WTC11 (cell line): ENCODE data around the gene CPAMD8. TPM values are rescaled to one million over a fixed set of nuclear protein-coding genes. Genes with fewer than 3 reads are reported as not detected.

Experiments used
- ATAC-seq: fragments of 200-7000 bp; cut with Tn5 transposase; 2 replicates; pipeline ENCODE4 v1.10.0; 2021; ENCODE audit warnings: mild to moderate bottlenecking, moderate library complexity
- CTCF ChIA-PET: fragments of 300-600 bp; sonication (Branson Sonifier 250); formaldehyde crosslinking; loops from one replicate; lab custom pipeline; 2021; ENCODE audit warnings: antibody characterized with exemption; lab: Charles Lee
- POLR2A ChIA-PET: fragments of 350-600 bp; sonication (Branson Sonifier 250); formaldehyde crosslinking; loops from one replicate; lab custom pipeline; 2021; ENCODE audit warnings: antibody characterized with exemption; lab: Charles Lee
- DNase-seq: peaks from one replicate; pipeline ENCODE4 v3.0.0; 2021; ENCODE audit warnings: low spot score
- H3K27ac Mint-ChIP-seq: 2 replicates; pipeline ENCODE4 v1.8.0; 2021; ENCODE audit warnings: mixed read lengths
- H3K27me3 Mint-ChIP-seq: 2 replicates; pipeline ENCODE4 v1.8.0; 2021; ENCODE audit warnings: low read depth, mild to moderate bottlenecking, moderate library complexity, mixed read lengths
- H3K36me3 Mint-ChIP-seq: 2 replicates; pipeline ENCODE4 v1.8.0; 2021; ENCODE audit warnings: mixed read lengths
- H3K4me1 Mint-ChIP-seq: 2 replicates; pipeline ENCODE4 v1.8.0; 2022; ENCODE audit warnings: mixed read lengths
- H3K4me3 Mint-ChIP-seq: 2 replicates; pipeline ENCODE4 v1.8.0; 2021; ENCODE audit warnings: mild to moderate bottlenecking, moderate library complexity, mixed read lengths
- H3K9me3 Mint-ChIP-seq: 2 replicates; pipeline ENCODE4 v1.8.0; 2021; ENCODE audit warnings: mixed read lengths
- CBFB ChIP-seq: sonication (generic); formaldehyde crosslinking; IDR thresholded peaks from 2 replicates; pipeline ENCODE4 v1.8.1; 2022; ENCODE audit warnings: mild to moderate bottlenecking, low read depth, missing genetic modification reagents
- CREB1 ChIP-seq: sonication (generic); formaldehyde crosslinking; IDR thresholded peaks from 2 replicates; pipeline ENCODE4 v1.8.0; 2023; ENCODE audit warnings: mild to moderate bottlenecking, missing genetic modification reagents
- CREM ChIP-seq: sonication (generic); formaldehyde crosslinking; IDR thresholded peaks from 2 replicates; pipeline ENCODE4 v1.8.1; 2022; ENCODE audit warnings: mild to moderate bottlenecking, missing genetic modification reagents, moderate library complexity
- ESRRA ChIP-seq: sonication (generic); formaldehyde crosslinking; IDR thresholded peaks from 2 replicates; pipeline ENCODE4 v1.8.1; 2022; ENCODE audit warnings: mild to moderate bottlenecking, missing genetic modification reagents, borderline replicate concordance
- ETV6 ChIP-seq: sonication (generic); formaldehyde crosslinking; IDR thresholded peaks from 2 replicates; pipeline ENCODE4 v1.8.1; 2022; ENCODE audit warnings: mild to moderate bottlenecking, missing genetic modification reagents
- FOXJ3 ChIP-seq: sonication (generic); formaldehyde crosslinking; IDR thresholded peaks from 2 replicates; pipeline ENCODE4 v1.9.0; 2021; ENCODE audit warnings: missing genetic modification reagents, mild to moderate bottlenecking, borderline replicate concordance
- GABPB1 ChIP-seq: sonication (generic); formaldehyde crosslinking; IDR thresholded peaks from 2 replicates; pipeline ENCODE4 v1.8.1; 2023; ENCODE audit warnings: mild to moderate bottlenecking, missing genetic modification reagents
- GTF2I ChIP-seq: fragments of 250-450 bp; sonication (Bioruptor Pico); conservative IDR thresholded peaks from 2 replicates; pipeline ENCODE4 v1.4.0; 2021; ENCODE audit warnings: mild to moderate bottlenecking
- MYBL2 ChIP-seq: sonication (generic); formaldehyde crosslinking; IDR thresholded peaks from 2 replicates; pipeline ENCODE4 v1.8.1; 2023; ENCODE audit warnings: mild to moderate bottlenecking, moderate library complexity, missing genetic modification reagents
- OVOL2 ChIP-seq: fragments of 250-450 bp; sonication (Bioruptor Pico); IDR thresholded peaks from 2 replicates; pipeline ENCODE4 v1.9.0; 2021; ENCODE audit warnings: mild to moderate bottlenecking, borderline replicate concordance
- SMAD3 ChIP-seq: sonication (generic); formaldehyde crosslinking; IDR thresholded peaks from 2 replicates; pipeline ENCODE4 v1.8.0; 2022; ENCODE audit warnings: missing genetic modification reagents, mild to moderate bottlenecking, borderline replicate concordance
- SOX15 ChIP-seq: fragments of 250-450 bp; sonication (Bioruptor Pico); IDR thresholded peaks from 2 replicates; pipeline ENCODE4 v1.9.0; 2021; ENCODE audit warnings: mild to moderate bottlenecking
- TCF7 ChIP-seq: sonication (generic); formaldehyde crosslinking; IDR thresholded peaks from 2 replicates; pipeline ENCODE4 v1.8.0; 2022; ENCODE audit warnings: mild to moderate bottlenecking, low read depth, missing genetic modification reagents, moderate library complexity
- TEAD1 ChIP-seq: sonication (generic); formaldehyde crosslinking; IDR thresholded peaks from 2 replicates; pipeline ENCODE4 v1.8.0; 2022; ENCODE audit warnings: mild to moderate bottlenecking, missing genetic modification reagents
- TP53 ChIP-seq: sonication (generic); formaldehyde crosslinking; IDR thresholded peaks from 2 replicates; pipeline ENCODE4 v1.8.1; 2023; ENCODE audit warnings: mild to moderate bottlenecking, missing genetic modification reagents
- ZNF138 ChIP-seq: sonication (generic); formaldehyde crosslinking; conservative IDR thresholded peaks from 2 replicates; pipeline ENCODE4 v1.8.1; 2022; ENCODE audit warnings: mild to moderate bottlenecking, moderate library complexity, missing genetic modification reagents
- ZNF396 ChIP-seq: fragments of 250-450 bp; sonication (Bioruptor Pico); IDR thresholded peaks from 2 replicates; pipeline ENCODE4 v1.8.0; 2021; ENCODE audit warnings: mild to moderate bottlenecking, moderate library complexity, borderline replicate concordance
- total RNA-seq: library from RNA; stranded (reverse); gene quantifications from 3 replicates; pipeline ENCODE4 v1.2.3, GENCODE V29; 2021
- TF ChIP-seq, protein P1 (sequence below): sonication (generic); formaldehyde crosslinking; IDR thresholded peaks from 2 replicates; pipeline ENCODE4 v1.8.0; 2023; ENCODE audit warnings: missing genetic modification reagents
- TF ChIP-seq, protein P2 (sequence below): sonication (generic); formaldehyde crosslinking; IDR thresholded peaks from 2 replicates; pipeline ENCODE4 v1.8.1; 2023; ENCODE audit warnings: mild to moderate bottlenecking, missing genetic modification reagents, moderate library complexity
- TF ChIP-seq, protein P3 (sequence below): fragments of 250-450 bp; sonication (Bioruptor Pico); conservative IDR thresholded peaks from 2 replicates; pipeline ENCODE4 v1.9.0; 2021; ENCODE audit warnings: mild to moderate bottlenecking
- TF ChIP-seq, protein P4 (sequence below): fragments of 250-450 bp; sonication (Bioruptor Pico); IDR thresholded peaks from 2 replicates; pipeline ENCODE4 v1.8.0; 2021; ENCODE audit warnings: mild to moderate bottlenecking
- TF ChIP-seq, protein P5 (sequence below): sonication (generic); formaldehyde crosslinking; IDR thresholded peaks from 2 replicates; pipeline ENCODE4 v1.8.1; 2023; ENCODE audit warnings: mild to moderate bottlenecking, missing genetic modification reagents

The CPAMD8 gene
- total RNA-seq, 1 experiment from 2014 or later, result 6.9 TPM

DNA sequence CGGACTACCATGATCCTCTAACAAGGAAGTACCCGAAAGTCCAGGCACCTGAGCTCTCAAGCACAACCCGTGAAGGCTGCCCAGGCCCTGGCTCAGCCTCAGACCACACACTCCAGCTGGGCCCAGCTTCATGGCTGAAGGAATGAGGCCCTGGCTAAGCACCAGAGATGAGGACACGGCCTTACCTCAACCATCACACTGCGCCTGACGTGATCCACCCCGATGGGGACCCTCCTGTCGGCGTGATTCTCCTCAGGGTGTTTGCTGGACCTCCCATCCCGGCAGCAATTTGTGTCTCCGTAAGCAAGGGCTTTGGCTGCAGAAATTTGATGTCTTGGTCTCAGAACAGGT, 81.3 kb downstream of the CPAMD8 start (continued):
- TF ChIP-seq CREM (CRISPR knock-in tag) (no peak), ZNF396 (CRISPR knock-in tag) (no peak), ZNF138 (CRISPR knock-in tag) (no peak), OVOL2 (CRISPR knock-in tag) (no peak), CBFB (no peak), TP53 (CRISPR knock-in tag) (no peak), GABPB1 (CRISPR knock-in tag) (no peak)
- TF ChIP-seq, protein P1, sequence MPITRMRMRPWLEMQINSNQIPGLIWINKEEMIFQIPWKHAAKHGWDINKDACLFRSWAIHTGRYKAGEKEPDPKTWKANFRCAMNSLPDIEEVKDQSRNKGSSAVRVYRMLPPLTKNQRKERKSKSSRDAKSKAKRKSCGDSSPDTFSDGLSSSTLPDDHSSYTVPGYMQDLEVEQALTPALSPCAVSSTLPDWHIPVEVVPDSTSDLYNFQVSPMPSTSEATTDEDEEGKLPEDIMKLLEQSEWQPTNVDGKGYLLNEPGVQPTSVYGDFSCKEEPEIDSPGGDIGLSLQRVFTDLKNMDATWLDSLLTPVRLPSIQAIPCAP (CRISPR knock-in tag), result no peak

DNA sequence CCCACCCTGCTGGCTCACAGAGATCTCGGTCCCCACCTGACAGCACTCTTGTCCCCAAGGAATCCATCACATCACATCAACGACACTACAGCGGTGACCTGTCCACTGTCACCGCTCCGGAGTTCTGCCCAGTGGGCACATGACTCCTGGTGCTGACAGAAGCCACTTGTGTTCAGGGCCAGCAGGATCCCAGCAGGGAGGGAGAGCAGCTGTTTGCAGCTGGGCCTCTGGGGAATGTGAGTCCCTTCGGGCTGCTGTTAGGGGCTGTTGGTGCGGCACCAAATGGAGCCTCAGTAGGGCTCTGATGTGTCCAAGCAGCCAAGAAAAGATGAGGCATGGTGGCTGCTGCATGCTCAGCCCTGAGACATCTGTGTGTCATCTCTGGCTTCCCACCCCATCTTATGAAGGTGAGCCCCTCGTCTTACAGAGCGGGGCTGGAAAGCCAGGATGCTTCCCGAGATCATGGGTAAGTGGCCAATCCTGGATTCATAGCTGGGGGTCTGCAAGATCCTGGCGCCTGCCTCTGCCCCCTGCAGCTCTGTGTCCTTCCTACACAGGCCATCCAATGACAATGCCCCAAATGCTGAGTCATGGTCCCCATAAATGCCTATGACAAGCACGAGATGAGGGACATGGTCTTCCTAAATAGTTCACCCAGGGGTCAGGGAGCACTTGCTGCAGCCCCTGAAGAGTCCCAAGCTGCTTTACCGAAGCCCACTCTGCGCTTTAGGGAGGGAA, 81.8 kb downstream of the CPAMD8 start:
- DNase-seq (no peak), ATAC-seq (no peak)
- H3K4me1 Mint-ChIP-seq, result no peaks in the 10 kb centered on the region
- H3K36me3 Mint-ChIP-seq, result peaks cover 13% of the 10 kb centered on the region
- H3K27me3 Mint-ChIP-seq, result peaks cover 2% of the 10 kb centered on the region; the same call in 1 of the 2 replicates
- CTCF ChIA-PET, result interaction anchor here (0.5 kb wide), 1 partner anchor 84 kb away, joined by 4 read pairs; no protein-coding TSS in a partner anchor
- TF ChIP-seq ETV6 (CRISPR knock-in tag), result no peak
- no peak for TF ChIP-seq MYBL2
- TF ChIP-seq, protein P2, sequence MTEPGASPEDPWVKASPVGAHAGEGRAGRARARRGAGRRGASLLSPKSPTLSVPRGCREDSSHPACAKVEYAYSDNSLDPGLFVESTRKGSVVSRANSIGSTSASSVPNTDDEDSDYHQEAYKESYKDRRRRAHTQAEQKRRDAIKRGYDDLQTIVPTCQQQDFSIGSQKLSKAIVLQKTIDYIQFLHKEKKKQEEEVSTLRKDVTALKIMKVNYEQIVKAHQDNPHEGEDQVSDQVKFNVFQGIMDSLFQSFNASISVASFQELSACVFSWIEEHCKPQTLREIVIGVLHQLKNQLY (CRISPR knock-in tag), result no peak
- TF ChIP-seq TP53 (CRISPR knock-in tag), result no peak
- TF ChIP-seq GTF2I (CRISPR knock-in tag), result no peak
- TF ChIP-seq SMAD3 (CRISPR knock-in tag), result no peak
- TF ChIP-seq SOX15 (CRISPR knock-in tag), result no peak
- TF ChIP-seq TEAD1 (CRISPR knock-in tag), result no peak
- TF ChIP-seq TCF7 (CRISPR knock-in tag), result no peak
- no peak for TF ChIP-seq GABPB1 (CRISPR knock-in tag)
- no peak for TF ChIP-seq ESRRA (CRISPR knock-in tag)
- TF ChIP-seq, protein P3, sequence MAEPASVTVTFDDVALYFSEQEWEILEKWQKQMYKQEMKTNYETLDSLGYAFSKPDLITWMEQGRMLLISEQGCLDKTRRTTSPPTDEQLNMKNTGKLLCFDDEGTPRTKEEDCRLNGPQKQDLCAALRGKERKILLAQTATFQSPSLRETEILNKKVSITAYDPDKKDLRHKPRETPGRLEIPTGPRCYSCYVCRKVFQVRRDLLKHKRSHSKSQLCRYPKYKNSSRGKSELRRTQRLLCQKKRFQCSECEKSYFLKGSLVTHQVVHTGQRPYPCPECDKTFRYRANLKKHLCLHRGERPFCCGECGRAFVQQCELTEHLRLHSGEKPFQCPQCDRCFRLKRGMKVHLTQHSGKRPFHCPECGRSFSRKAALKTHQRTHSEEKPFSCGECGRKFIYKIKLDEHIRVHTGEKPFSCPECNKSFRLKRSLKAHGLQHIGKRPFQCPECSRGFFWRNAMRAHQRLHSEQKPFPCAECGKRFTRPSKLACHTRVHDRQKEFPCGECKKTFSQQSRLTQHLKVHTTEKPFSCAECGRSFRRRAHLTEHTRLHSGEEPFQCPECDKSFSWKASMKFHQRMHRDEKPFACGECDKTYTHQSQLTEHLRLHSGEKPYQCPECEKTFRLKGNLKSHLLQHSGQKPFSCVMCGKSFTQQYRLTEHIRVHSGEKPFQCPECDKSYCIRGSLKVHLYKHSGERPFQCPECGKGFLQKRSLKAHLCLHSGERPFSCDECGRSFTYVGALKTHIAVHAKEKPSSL (CRISPR knock-in tag), result no peak
- TF ChIP-seq, protein P4, sequence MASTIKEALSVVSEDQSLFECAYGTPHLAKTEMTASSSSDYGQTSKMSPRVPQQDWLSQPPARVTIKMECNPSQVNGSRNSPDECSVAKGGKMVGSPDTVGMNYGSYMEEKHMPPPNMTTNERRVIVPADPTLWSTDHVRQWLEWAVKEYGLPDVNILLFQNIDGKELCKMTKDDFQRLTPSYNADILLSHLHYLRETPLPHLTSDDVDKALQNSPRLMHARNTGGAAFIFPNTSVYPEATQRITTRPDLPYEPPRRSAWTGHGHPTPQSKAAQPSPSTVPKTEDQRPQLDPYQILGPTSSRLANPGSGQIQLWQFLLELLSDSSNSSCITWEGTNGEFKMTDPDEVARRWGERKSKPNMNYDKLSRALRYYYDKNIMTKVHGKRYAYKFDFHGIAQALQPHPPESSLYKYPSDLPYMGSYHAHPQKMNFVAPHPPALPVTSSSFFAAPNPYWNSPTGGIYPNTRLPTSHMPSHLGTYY (CRISPR knock-in tag), result no peak
- TF ChIP-seq FOXJ3 (CRISPR knock-in tag), result no peak
- TF ChIP-seq, protein P5, sequence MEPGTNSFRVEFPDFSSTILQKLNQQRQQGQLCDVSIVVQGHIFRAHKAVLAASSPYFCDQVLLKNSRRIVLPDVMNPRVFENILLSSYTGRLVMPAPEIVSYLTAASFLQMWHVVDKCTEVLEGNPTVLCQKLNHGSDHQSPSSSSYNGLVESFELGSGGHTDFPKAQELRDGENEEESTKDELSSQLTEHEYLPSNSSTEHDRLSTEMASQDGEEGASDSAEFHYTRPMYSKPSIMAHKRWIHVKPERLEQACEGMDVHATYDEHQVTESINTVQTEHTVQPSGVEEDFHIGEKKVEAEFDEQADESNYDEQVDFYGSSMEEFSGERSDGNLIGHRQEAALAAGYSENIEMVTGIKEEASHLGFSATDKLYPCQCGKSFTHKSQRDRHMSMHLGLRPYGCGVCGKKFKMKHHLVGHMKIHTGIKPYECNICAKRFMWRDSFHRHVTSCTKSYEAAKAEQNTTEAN, result no peak
- no peak for TF ChIP-seq CREB1
- TF ChIP-seq ZNF396 (CRISPR knock-in tag), result no peak
- peaks cover 23% of the 10 kb centered on the region for H3K9me3 Mint-ChIP-seq
- POLR2A ChIA-PET, result no interaction called here
- no peak overlapping the region for H3K27ac Mint-ChIP-seq
- no peak overlapping the region for H3K4me3 Mint-ChIP-seq
